T-cell (primary cell): ENCODE measurements around the gene ACSS2. TPM values are rescaled to one million over a fixed set of nuclear protein-coding genes. Genes with fewer than 3 reads are reported as not detected.

Experiments used
- ATAC-seq, 4 experiments: fragments of 200-7000 bp in 3 of 4; fragments of 150-1000 bp in 1 of 4; cut with Tn5 transposase; replicated peaks in 1 of 4; 1 replicate in 3 of 4; 2 replicates in 1 of 4; pipeline ENCODE4 v1.10.0; 2021; ENCODE audit warnings: moderate library complexity in 3 of 4, mild to moderate bottlenecking in 2 of 4, moderate number of reproducible peaks in 1 of 4
- CTCF ChIA-PET, 2 donors: fragments of 300-600 bp; sonication (Branson Sonifier 250); formaldehyde crosslinking; loops; one replicate each; lab custom pipeline; 2022; ENCODE audit warnings: antibody characterized with exemption in 2 of 2; lab: Charles Lee
- POLR2A ChIA-PET, 2 donors: fragments of 300-600 bp; sonication (Branson Sonifier 250); formaldehyde crosslinking; loops; one replicate each; lab custom pipeline; 2022; ENCODE audit warnings: antibody characterized with exemption in 2 of 2; lab: Charles Lee
- DNase-seq, 35 experiments: peaks; one replicate each; pipeline versions ENCODE4 v3.0.0 to v3.0.0-alpha.2; 2013 to 2023
- H3K27ac ChIP-seq: one replicate; pipeline ENCODE4 v1.5.1; 2013; ENCODE audit warnings: low read length
- H3K27me3 ChIP-seq, 2 experiments: replicated peaks in 1 of 2; 1 replicate in 1 of 2; 2 replicates in 1 of 2; pipeline versions ENCODE4 v1.6.1 to v1.7.0; 2013; ENCODE audit warnings: low read length in 1 of 2, mixed read lengths in 1 of 2; ENCODE audit not compliant: control insufficient read depth in 2 of 2, insufficient read depth in 2 of 2; ENCODE audit errors: extremely low read depth in 1 of 2
- H3K36me3 ChIP-seq, 2 donors: 1 replicate in 1 of 2; 2 replicates in 1 of 2; pipeline versions ENCODE4 v1.6.1 to v1.7.0; 2013; ENCODE audit warnings: low read length in 1 of 2; ENCODE audit not compliant: control insufficient read depth in 2 of 2, insufficient read depth in 1 of 2; ENCODE audit errors: extremely low read depth in 1 of 2
- H3K4me1 ChIP-seq, 2 experiments: 1 replicate in 1 of 2; 2 replicates in 1 of 2; pipeline versions ENCODE4 v1.6.1 to v1.7.0; 2013; ENCODE audit warnings: low read length in 2 of 2, mixed read lengths in 1 of 2; ENCODE audit not compliant: insufficient read depth in 2 of 2, control insufficient read depth in 1 of 2; ENCODE audit errors: extremely low read depth in 1 of 2
- H3K4me3 ChIP-seq, 2 donors: 1 replicate in 1 of 2; 2 replicates in 1 of 2; pipeline versions ENCODE4 v1.5.1 to v1.7.0; 2013; ENCODE audit warnings: mild to moderate bottlenecking in 2 of 2, low read length in 1 of 2, moderate library complexity in 1 of 2; ENCODE audit not compliant: control insufficient read depth in 1 of 2; ENCODE audit errors: extremely low read depth in 1 of 2
- H3K9me3 ChIP-seq: 2 replicates; pipeline ENCODE4 v1.7.0; 2013
- H3K27ac Mint-ChIP-seq, 2 donors: one replicate each; pipeline ENCODE4 v1.8.0; 2020 to 2021; ENCODE audit warnings: mild to moderate bottlenecking in 2 of 2, mixed read lengths in 2 of 2
- H3K27me3 Mint-ChIP-seq, 2 donors: one replicate each; pipeline ENCODE4 v1.8.0; 2021 to 2022; ENCODE audit warnings: mixed read lengths in 2 of 2
- H3K36me3 Mint-ChIP-seq: one replicate; pipeline ENCODE4 v1.8.0; 2021; ENCODE audit warnings: mixed read lengths
- H3K4me1 Mint-ChIP-seq, 3 donors: one replicate each; pipeline ENCODE4 v1.8.0; 2020 to 2022; ENCODE audit warnings: mixed read lengths in 3 of 3, mild to moderate bottlenecking in 1 of 3
- H3K4me3 Mint-ChIP-seq, 3 donors: one replicate each; pipeline ENCODE4 v1.8.0; 2020 to 2022; ENCODE audit warnings: mild to moderate bottlenecking in 3 of 3, mixed read lengths in 3 of 3, moderate library complexity in 3 of 3
- H3K9me3 Mint-ChIP-seq, 3 donors: one replicate each; pipeline ENCODE4 v1.8.0; 2020 to 2022; ENCODE audit warnings: mixed read lengths in 3 of 3
- WGBS: methylation state at CpG from one replicate; pipeline ENCODE4 v1.1.5; 2013; ENCODE audit warnings: missing lambda C conversion rate; ENCODE audit not compliant: insufficient coverage; 5-methylcytosine and 5-hydroxymethylcytosine counted together
- total RNA-seq, 35 experiments: library from RNA in 6 of 35; stranded (reverse) in 6 of 35; fragments of 120-200 nt in 1 of 35; gene quantifications; one replicate each; pipeline versions ENCODE4 v1.2.1 to v1.2.4 and lab custom pipeline; 2013 to 2026

ACSS2 gene
- total RNA-seq (10 to 100 TPM; 24.7 to 34.7 (median 27.7) TPM), total RNA-seq (lab: John Stamatoyannopoulos, UW) (3.3 to 31.4 (median 14.7) reads per million in 29 experiments)
- total RNA-seq (2013): 12.0 TPM

- H3K27ac Mint-ChIP-seq: peak within 1 kb of the TSS; percentile 65 to 74
- Histone ChIP-seq H3K36me3 (no peaks in the 10 kb centered on the region), H3K27me3 (peaks cover 0 to 5% of the 10 kb centered on the region in 2 experiments), H3K4me3 (peak within 1 kb of the TSS; percentile 50 to 73), H3K9me3 (no peaks in the 10 kb centered on the region), H3K27ac (peak within 1 kb of the TSS; percentile 25), H3K4me1 (peaks cover 14 to 42% of the 10 kb centered on the region in 2 experiments)
- ChIA-PET POLR2A (interaction anchor here (1.0 to 1.1 kb wide), 2 partner anchors 51 to 218 kb away, joined by 7 read pairs; partner anchors contain the start of gene NCOA6 (in 1 of the 2)), CTCF (interaction anchor here (0.6 to 1.0 kb wide), 4 partner anchors 24 to 107 kb away, joined by 3 to 5 read pairs (median 4); no protein-coding TSS in a partner anchor)
- peak within 1 kb of the TSS; percentile 87 to 91 (median 89) for H3K4me3 Mint-ChIP-seq
- no peaks in the 10 kb centered on the region for H3K36me3 Mint-ChIP-seq
- no peaks in the 10 kb centered on the region for H3K27me3 Mint-ChIP-seq
- peaks cover 51 to 60% (median 59%) of the 10 kb centered on the region in 3 donors for H3K4me1 Mint-ChIP-seq
- no peaks in the 10 kb centered on the region for H3K9me3 Mint-ChIP-seq
- peak; percentile 79 to 84 (median 80) for ATAC-seq
- 3% methylated on average over 49 of the region's 63 CpGs for WGBS
- peak in 32 of 35 experiments; percentile 75 to 97 (median 88) for DNase-seq
These were observed at the start of gene ACSS2 for GRCh38 chr20:34876406-34877282. Gene ACSS2 (plus strand): TSS chr20:34876612. CDS start chr20:34876646, 34 bp downstream.

DNA sequence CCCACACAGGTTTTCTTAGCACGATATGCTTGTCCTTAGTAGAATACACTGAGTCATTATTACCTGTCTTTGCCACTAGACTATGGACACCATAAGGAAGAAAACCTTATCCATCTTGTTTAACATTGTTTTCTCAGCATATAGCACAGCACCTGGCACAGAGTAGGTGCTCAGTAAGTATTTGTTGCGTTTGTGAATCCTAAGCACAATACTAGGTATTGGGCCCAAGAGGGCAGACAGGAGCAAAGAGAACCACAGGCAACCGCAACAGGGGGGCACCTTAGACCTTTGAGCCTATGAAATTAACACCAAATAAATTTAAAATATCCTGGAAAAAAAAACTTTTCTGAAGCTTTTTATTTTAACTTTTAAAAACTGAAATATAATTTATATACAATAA lies 47.2 kb upstream of the ACSS2 start:
- ATAC-seq (no peak), DNase-seq (no peak)
- Histone ChIP-seq H3K27me3 (peaks cover 0 to 6% of the 10 kb centered on the region in 2 experiments), H3K4me3 (no peak overlapping the region), H3K27ac (no peak overlapping the region), H3K9me3 (no peaks in the 10 kb centered on the region), H3K4me1 (peaks cover 4 to 12% of the 10 kb centered on the region in 2 experiments), H3K36me3 (no peaks in the 10 kb centered on the region)
- WGBS: 100% methylated on average over 1 of the region's 3 CpGs
- no peak overlapping the region for H3K4me3 Mint-ChIP-seq
- peaks cover 12 to 14% (median 14%) of the 10 kb centered on the region in 3 donors for H3K4me1 Mint-ChIP-seq
- CTCF ChIA-PET: no interaction called here
- no peak overlapping the region for H3K27ac Mint-ChIP-seq
- H3K9me3 Mint-ChIP-seq: no peaks in the 10 kb centered on the region
- H3K36me3 Mint-ChIP-seq: no peaks in the 10 kb centered on the region
- peaks cover 8 to 10% of the 10 kb centered on the region in 2 donors for H3K27me3 Mint-ChIP-seq
- POLR2A ChIA-PET: no interaction called here

- peaks cover 12 to 15% of the 10 kb centered on the region in 2 donors for H3K27me3 Mint-ChIP-seq
- Histone ChIP-seq H3K4me3 (no peak overlapping the region), H3K9me3 (no peaks in the 10 kb centered on the region), H3K4me1 (no peaks in the 10 kb centered on the region), H3K27me3 (peaks cover 0 to 8% of the 10 kb centered on the region in 2 experiments), H3K36me3 (no peaks in the 10 kb centered on the region), H3K27ac (no peak overlapping the region)
- ATAC-seq (no peak), DNase-seq (no peak)
- H3K4me1 Mint-ChIP-seq: no peaks in the 10 kb centered on the region
- no peak overlapping the region for H3K27ac Mint-ChIP-seq
- ChIA-PET POLR2A (no interaction called here), CTCF (interaction anchor here in 1 of 2 donors (1.0 kb wide), 1 partner anchor 15 kb away, joined by 4 read pairs; no protein-coding TSS in a partner anchor)
- no peaks in the 10 kb centered on the region for H3K36me3 Mint-ChIP-seq
- no peaks in the 10 kb centered on the region for H3K9me3 Mint-ChIP-seq
- no peak overlapping the region for H3K4me3 Mint-ChIP-seq
- WGBS: no CpG with 5 or more reads among the region's 5 CpGs
These were observed 44.5 kb upstream of the ACSS2 start for GRCh38 chr20:34831936-34832335.

- no peak overlapping the region for H3K27ac Mint-ChIP-seq
- H3K9me3 Mint-ChIP-seq: no peaks in the 10 kb centered on the region
- WGBS: 0% methylated on average over 1 of the region's 6 CpGs
- peak in 2 of 4 experiments; percentile 38 to 44 for ATAC-seq
- H3K36me3 Mint-ChIP-seq: no peaks in the 10 kb centered on the region
- DNase-seq: peak in 2 of 35 experiments; percentile 2 to 58
- H3K4me3 Mint-ChIP-seq: no peak overlapping the region
- no peak overlapping the region for H3K4me3 ChIP-seq
- peaks cover 0 to 13% of the 10 kb centered on the region in 2 experiments for H3K27me3 ChIP-seq
- peaks cover 12 to 15% of the 10 kb centered on the region in 2 donors for H3K27me3 Mint-ChIP-seq
- H3K4me1 ChIP-seq: no peaks in the 10 kb centered on the region
- no peaks in the 10 kb centered on the region for H3K9me3 ChIP-seq
- ChIA-PET CTCF (interaction anchor here (0.6 to 1.8 kb wide), 4 partner anchors 9 to 368 kb away, joined by 3 to 7 read pairs (median 4); partner anchors contain the start of gene NCOA6 (in 1 of the 2)), POLR2A (no interaction called here)
- no peaks in the 10 kb centered on the region for H3K4me1 Mint-ChIP-seq
- no peak overlapping the region for H3K27ac ChIP-seq
- no peaks in the 10 kb centered on the region for H3K36me3 ChIP-seq
These were observed 41.9 kb upstream of the ACSS2 start for GRCh38 chr20:34834459-34834893.

- no peaks in the 10 kb centered on the region for H3K4me1 Mint-ChIP-seq
- no peaks in the 10 kb centered on the region for H3K9me3 Mint-ChIP-seq
- no peak overlapping the region for H3K27ac ChIP-seq
- no peaks in the 10 kb centered on the region for H3K36me3 ChIP-seq
- DNase-seq (no peak), ATAC-seq (no peak)
- peaks cover 0 to 9% of the 10 kb centered on the region in 2 donors for H3K27me3 Mint-ChIP-seq
- no peak overlapping the region for H3K4me3 ChIP-seq
- H3K9me3 ChIP-seq: no peaks in the 10 kb centered on the region
- H3K27me3 ChIP-seq: peaks cover 0 to 3% of the 10 kb centered on the region in 2 experiments
- no peak overlapping the region for H3K4me3 Mint-ChIP-seq
- H3K36me3 Mint-ChIP-seq: peaks cover 3% of the 10 kb centered on the region
- ChIA-PET POLR2A (no interaction called here), CTCF (interaction anchor here in 1 of 2 donors (0.6 kb wide), 1 partner anchor 20 kb away, joined by 6 read pairs; no protein-coding TSS in a partner anchor)
- H3K27ac Mint-ChIP-seq: no peak overlapping the region
- WGBS: 81% methylated on average over 2 of the region's 2 CpGs
- H3K4me1 ChIP-seq: no peaks in the 10 kb centered on the region
These were observed 34.3 kb upstream of the ACSS2 start for GRCh38 chr20:34842143-34842542.

DNA sequence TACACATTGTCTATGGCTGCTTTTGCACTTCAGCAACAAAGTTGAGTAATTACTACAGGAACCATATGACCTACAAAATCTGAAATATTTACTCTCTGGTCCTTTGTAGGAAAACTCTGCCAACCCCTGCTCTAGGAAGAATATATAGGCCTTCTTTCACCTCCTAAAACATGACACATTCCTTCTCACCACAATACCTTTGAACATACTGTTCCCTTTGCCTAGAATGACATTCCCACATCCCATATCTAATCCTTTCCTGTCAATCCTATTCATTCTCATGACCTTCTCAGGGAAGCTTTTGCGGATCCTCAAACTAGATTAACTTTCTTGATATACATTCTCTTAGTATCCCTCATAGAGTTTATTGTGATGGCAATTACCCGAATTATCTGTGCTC lies 33.0 kb upstream of the ACSS2 start:
- DNase-seq (no peak), ATAC-seq (no peak)
- Mint-ChIP-seq H3K27ac (no peak overlapping the region), H3K36me3 (peaks cover 7% of the 10 kb centered on the region), H3K4me3 (no peak overlapping the region), H3K4me1 (no peaks in the 10 kb centered on the region), H3K9me3 (no peaks in the 10 kb centered on the region), H3K27me3 (peaks cover 0 to 9% of the 10 kb centered on the region in 2 donors)
- Histone ChIP-seq H3K9me3 (no peaks in the 10 kb centered on the region), H3K4me3 (no peak overlapping the region), H3K27ac (no peak overlapping the region), H3K27me3 (peaks cover 0 to 3% of the 10 kb centered on the region in 2 experiments), H3K36me3 (peaks cover 0 to 4% of the 10 kb centered on the region in 2 donors), H3K4me1 (no peaks in the 10 kb centered on the region)
- ChIA-PET POLR2A (interaction anchor here in 1 of 2 donors (0.6 kb wide), 1 partner anchor 35 kb away, joined by 3 read pairs; no protein-coding TSS in a partner anchor), CTCF (interaction anchor here in 1 of 2 donors (0.7 kb wide), 1 partner anchor 26 kb away, joined by 3 read pairs; no protein-coding TSS in a partner anchor)
- WGBS: 100% methylated on average over 2 of the region's 2 CpGs
